GM19463 (cell line): Measurements from ENCODE around the gene ZNF426.

Source experiments
- ATAC-seq: cut with Tn5 transposase; IDR thresholded peaks from one replicate; pipeline ENCODE4 v1.9.1; 2021; ENCODE audit warnings: mild to moderate bottlenecking, moderate library complexity; ENCODE audit not compliant: unreplicated experiment

Gene ZNF426

GRCh38 chr19:9498183-9498902 is 40.1 kb downstream of the ZNF426 start, which contains the start of gene ZNF560:
ZNF560 (minus strand) TSS chr19:9498616; CDS start chr19:9475313, 23,303 bp downstream.
- no peak for ATAC-seq

DNA sequence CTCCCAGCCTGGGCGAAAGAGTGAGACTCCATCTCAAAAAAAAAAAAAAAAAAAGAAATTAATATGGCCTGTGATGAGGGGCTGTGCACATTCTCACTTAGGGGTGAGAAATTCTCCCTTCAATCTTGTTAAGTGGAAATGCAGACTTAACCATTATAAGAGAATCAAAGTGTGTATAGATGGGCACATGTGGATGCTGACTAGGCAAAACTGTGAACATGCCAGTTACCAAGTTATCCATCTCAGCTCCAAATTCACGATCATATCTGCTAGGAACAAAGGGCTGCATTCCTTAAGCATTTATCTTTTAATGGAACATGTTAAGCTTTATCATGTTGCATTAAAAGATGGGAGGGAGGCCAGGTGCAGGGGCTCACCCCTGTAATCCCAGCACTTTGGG is 44.3 kb downstream of the ZNF426 start:
- ATAC-seq: no peak

DNA sequence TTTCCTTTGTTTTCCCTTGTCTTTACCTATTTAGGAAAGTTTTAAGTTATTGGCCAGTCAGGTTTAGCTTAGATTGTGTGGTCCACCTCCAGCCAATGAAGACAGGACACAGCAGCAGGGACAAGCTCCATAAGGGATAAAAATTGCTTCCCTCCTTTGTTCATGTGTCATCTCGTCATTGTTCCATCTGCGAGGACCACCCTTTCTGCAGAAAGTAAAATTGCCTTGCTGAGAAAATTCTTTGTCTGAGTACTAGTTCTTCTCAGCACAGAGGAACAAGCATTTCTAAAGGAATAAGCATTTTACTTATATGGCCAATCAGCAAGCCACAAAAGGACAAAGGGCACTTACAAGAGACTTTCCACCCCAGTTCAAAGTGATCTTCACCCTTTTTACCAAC is 51.4 kb downstream of the ZNF426 start:
- no peak for ATAC-seq

GRCh38 chr19:9485140-9485539 is 53.3 kb downstream of the ZNF426 start:
- ATAC-seq: no peak

GRCh38 chr19:9474975-9475374 is 63.5 kb downstream of the ZNF426 start:
- ATAC-seq: no peak
